ENCODE data around the gene NBPF12.
"Not testable (repeated sequence)": the region's sequence is repeated elsewhere in the genome, so short reads cannot be mapped to it uniquely, and the experiment has no call there.

NBPF12 gene

GRCh38 chr1:146986450-146986849 lies 48.3 kb downstream of the NBPF12 start:
- not testable (repeated sequence) for DNase-seq (ENCODE audit: low read depth)

GRCh38 chr1:146987502-146987901 lies 49.4 kb downstream of the NBPF12 start:
- not testable (repeated sequence) for DNase-seq (ENCODE audit: low read depth)

- not testable (repeated sequence) for DNase-seq (ENCODE audit: low read depth)
Observed at GRCh38 chr1:146989455-146989854, 51.3 kb downstream of the NBPF12 start.

- not testable (repeated sequence) for DNase-seq (ENCODE audit: low read depth)
Observed at GRCh38 chr1:147008495-147008894, 70.4 kb downstream of the NBPF12 start.

- DNase-seq (ENCODE audit: low read depth), result not testable (repeated sequence)
Observed at GRCh38 chr1:147026975-147027374, 88.9 kb downstream of the NBPF12 start.

GRCh38 chr1:147030066-147030653 lies 92.0 kb downstream of the NBPF12 start:
- DNase-seq (ENCODE audit: low read depth), result not testable (repeated sequence)

GRCh38 chr1:147039916-147040315 lies 101.8 kb downstream of the NBPF12 start:
- no peak for DNase-seq (ENCODE audit: low read depth)

- DNase-seq (ENCODE audit: low read depth), result not testable (repeated sequence)
Observed at GRCh38 chr1:147042891-147043290, 104.8 kb downstream of the NBPF12 start.

- not testable (repeated sequence) for DNase-seq (ENCODE audit: low read depth)
Observed at GRCh38 chr1:147044511-147044910, 106.4 kb downstream of the NBPF12 start.

All from activated T-cell treated with anti-CD3 and anti-CD28 coated beads for 1 hour (primary cell).